Measurements from ENCODE around the gene RBMY1J. TPM values are rescaled to one million over a fixed set of nuclear protein-coding genes. Genes with fewer than 3 reads are reported as not detected.
"Not testable (repeated sequence)": the region's sequence is repeated elsewhere in the genome, so short reads cannot be mapped to it uniquely, and the experiment has no call there.

The RBMY1J gene
- total RNA-seq (2021; fragmentation: NEBNext Ultra II Directional; extraction: Animal tissue kit (Norgen Biotek cat#: 25700)) = not detected
- long read RNA-seq = 0 reads

DNA sequence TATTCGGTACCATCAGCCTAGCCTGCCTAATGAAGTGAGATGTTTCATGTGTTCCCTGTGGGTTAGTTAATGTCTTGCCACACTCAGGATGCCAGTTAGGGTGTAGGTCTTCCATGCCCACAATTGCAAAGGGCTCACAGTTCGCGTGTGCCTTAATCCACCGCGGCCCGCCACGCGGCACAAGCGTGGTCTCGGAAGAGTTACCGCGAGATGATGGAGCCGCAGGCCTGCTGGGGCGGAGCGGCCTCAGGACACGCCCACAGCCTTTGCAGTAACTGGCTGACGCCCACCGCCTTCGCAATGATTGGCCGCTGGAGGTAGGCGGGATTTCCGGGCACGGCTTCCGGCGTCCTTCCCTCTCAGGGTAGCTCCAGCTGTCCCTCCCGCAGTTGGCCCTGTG is at the start of gene RBMY1J:
TSS of gene RBMY1J (plus strand) at position 301 of the 400 bp plus-strand sequence. CDS start 2,038 bp downstream, outside the sequence.
- H3K27ac Mint-ChIP-seq; H3K4me3 Mint-ChIP-seq; H3K4me1 Mint-ChIP-seq (ENCODE audit: low read depth); DNase-seq; H3K27me3 Mint-ChIP-seq (ENCODE audit: insufficient read depth); H3K9me3 Mint-ChIP-seq; H3K36me3 Mint-ChIP-seq (ENCODE audit: low read depth): not testable (repeated sequence)

DNA sequence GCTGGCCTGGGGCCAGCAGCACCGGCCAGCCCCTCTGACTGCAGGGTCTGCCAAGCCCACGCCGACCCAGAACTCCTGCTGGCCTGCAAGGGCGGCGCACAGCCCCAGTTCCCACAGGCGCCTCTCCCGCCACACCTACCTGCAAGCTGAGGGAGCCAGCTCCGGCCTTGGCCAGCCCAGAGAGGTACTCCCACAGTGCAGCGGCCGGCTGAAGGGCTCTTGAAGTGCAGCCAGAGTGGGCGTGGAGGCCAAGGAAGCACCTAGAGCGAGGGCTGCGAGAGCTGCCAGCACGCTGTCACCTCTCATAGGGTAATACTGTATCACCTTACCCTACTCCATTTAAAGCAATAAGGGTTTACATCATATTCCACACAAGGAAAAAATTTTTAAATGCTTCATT is 35.8 kb upstream of the RBMY1J start:
- no peaks in the 10 kb centered on the region for H3K27me3 Mint-ChIP-seq (ENCODE audit: insufficient read depth)
- no peak for DNase-seq
- no peak overlapping the region for H3K4me3 Mint-ChIP-seq
- H3K27ac Mint-ChIP-seq = no peak overlapping the region
- no peaks in the 10 kb centered on the region for H3K9me3 Mint-ChIP-seq
- TF ChIP-seq CTCF (IDR thresholded peaks at IDR 0.05) = no peak
- no peaks in the 10 kb centered on the region for H3K36me3 Mint-ChIP-seq (ENCODE audit: low read depth)
- H3K4me1 Mint-ChIP-seq (ENCODE audit: low read depth) = no peaks in the 10 kb centered on the region

DNA sequence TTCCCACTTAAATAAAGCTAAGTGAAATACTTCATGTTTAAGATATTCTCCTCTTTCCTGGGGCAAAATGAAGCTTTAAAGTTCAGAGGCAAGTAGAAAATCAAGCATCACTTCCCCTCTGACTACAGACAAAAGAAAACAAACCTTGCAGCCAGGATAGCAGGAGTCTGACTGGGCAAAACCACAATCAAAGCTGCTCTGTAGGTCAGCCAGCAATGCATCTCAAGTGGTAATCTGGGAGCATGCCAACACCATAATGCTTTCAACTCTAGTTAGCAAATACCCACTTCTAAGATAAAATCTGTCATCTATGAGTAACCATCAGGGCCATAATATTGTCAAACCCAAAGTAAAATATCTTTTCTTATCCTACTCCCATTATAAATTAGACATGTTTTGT is 32.6 kb upstream of the RBMY1J start:
- TF ChIP-seq CTCF (IDR thresholded peaks at IDR 0.05) = no peak
- H3K4me3 Mint-ChIP-seq = no peak overlapping the region
- no peak overlapping the region for H3K27ac Mint-ChIP-seq
- H3K9me3 Mint-ChIP-seq = no peaks in the 10 kb centered on the region; the same call in 1 of the 2 replicates
- DNase-seq = no peak
- H3K4me1 Mint-ChIP-seq (ENCODE audit: low read depth) = no peaks in the 10 kb centered on the region
- H3K27me3 Mint-ChIP-seq (ENCODE audit: insufficient read depth) = no peaks in the 10 kb centered on the region
- H3K36me3 Mint-ChIP-seq (ENCODE audit: low read depth) = no peaks in the 10 kb centered on the region

DNA sequence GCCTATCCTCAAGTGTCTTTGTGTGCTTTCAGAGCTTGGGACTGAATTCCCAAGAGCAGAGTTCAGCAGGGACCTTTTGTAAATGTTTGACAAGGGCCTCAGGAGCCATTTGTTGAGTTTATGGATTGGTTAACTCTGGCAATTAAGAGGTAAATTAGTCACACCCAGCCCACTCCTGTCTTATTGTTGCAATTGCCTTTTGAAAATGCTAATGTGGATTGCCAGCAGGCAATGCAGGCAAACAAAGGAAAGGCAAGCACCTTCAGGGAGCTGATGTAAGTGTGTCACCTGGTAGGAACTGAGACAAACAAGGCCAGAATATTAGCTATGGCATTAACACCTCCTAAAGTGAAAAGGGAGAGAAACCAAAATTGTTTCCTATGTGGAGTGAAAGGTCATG is 29.7 kb upstream of the RBMY1J start:
- Mint-ChIP-seq H3K27me3 (ENCODE audit: insufficient read depth) (no peaks in the 10 kb centered on the region), H3K36me3 (ENCODE audit: low read depth) (no peaks in the 10 kb centered on the region), H3K4me1 (ENCODE audit: low read depth) (no peaks in the 10 kb centered on the region), H3K27ac (no peak overlapping the region), H3K4me3 (no peak overlapping the region), H3K9me3 (peaks cover 8% of the 10 kb centered on the region)
- DNase-seq = no peak
- no peak for TF ChIP-seq CTCF (IDR thresholded peaks at IDR 0.05)

- not testable (repeated sequence) for H3K27ac Mint-ChIP-seq; H3K27me3 Mint-ChIP-seq (ENCODE audit: insufficient read depth); H3K4me3 Mint-ChIP-seq; H3K36me3 Mint-ChIP-seq (ENCODE audit: low read depth); DNase-seq; H3K9me3 Mint-ChIP-seq; H3K4me1 Mint-ChIP-seq (ENCODE audit: low read depth)
Observed at GRCh38 chrY:22444718-22445396, 41.6 kb downstream of the RBMY1J start.

- DNase-seq; H3K4me1 Mint-ChIP-seq (ENCODE audit: low read depth); H3K4me3 Mint-ChIP-seq; H3K9me3 Mint-ChIP-seq; H3K36me3 Mint-ChIP-seq (ENCODE audit: low read depth); H3K27ac Mint-ChIP-seq; H3K27me3 Mint-ChIP-seq (ENCODE audit: insufficient read depth): not testable (repeated sequence)
Observed at GRCh38 chrY:22455522-22455921, 52.3 kb downstream of the RBMY1J start.

DNA sequence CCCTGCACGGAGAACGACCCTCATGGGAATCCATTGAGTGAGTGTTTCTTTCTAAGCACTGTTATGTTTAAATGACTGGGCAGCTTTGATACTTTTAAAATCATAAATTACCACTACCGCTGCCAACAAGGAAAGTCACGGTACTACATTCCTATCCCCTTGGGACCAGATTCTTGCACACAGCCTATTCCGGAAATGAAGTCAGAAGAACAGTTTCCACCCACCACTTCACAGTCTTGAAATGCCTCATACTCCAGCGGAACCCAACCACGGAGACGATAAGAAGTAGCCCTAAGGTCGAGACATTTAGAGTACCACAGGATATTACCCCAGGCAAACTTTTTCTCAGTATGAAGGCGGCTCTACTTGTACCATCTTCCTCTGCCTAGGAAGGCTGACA is 58.8 kb downstream of the RBMY1J start:
- H3K4me1 Mint-ChIP-seq (ENCODE audit: low read depth); H3K9me3 Mint-ChIP-seq; H3K27ac Mint-ChIP-seq; H3K4me3 Mint-ChIP-seq; DNase-seq; H3K27me3 Mint-ChIP-seq (ENCODE audit: insufficient read depth); H3K36me3 Mint-ChIP-seq (ENCODE audit: low read depth): not testable (repeated sequence)

Other genes with a start within 250 kb of the RBMY1J start
- not detected for gene RBMY1F, start 220.5 kb upstream of the RBMY1J start, total RNA-seq (2021; fragmentation: NEBNext Ultra II Directional; extraction: Animal tissue kit (Norgen Biotek cat#: 25700))

Measured in HFFc6 (cell line).